Endothelial cell of umbilical vein (primary cell): ENCODE measurements around the gene SP1. TPM values are rescaled to one million over a fixed set of nuclear protein-coding genes. Genes with fewer than 3 reads are reported as not detected.

Experiments used
- BruUV-seq: library from RNA; stranded (reverse); fragments of 400-500 nt; replicated peaks from 2 replicates; lab custom pipeline; 2021; lab: Mats Ljungman, UMichigan
- CTCF ChIA-PET: fragments of 300-600, 350-600 bp; sonication (Branson Sonifier 250); formaldehyde crosslinking; loops from one replicate; lab custom pipeline; 2021; ENCODE audit warnings: antibody characterized with exemption, inconsistent platforms; lab: Charles Lee
- POLR2A ChIA-PET: fragments of 300-600, 350-600 bp; sonication (Branson Sonifier 250); formaldehyde crosslinking; loops from one replicate; lab custom pipeline; 2021; ENCODE audit warnings: antibody characterized with exemption, inconsistent platforms; lab: Charles Lee
- DNase-seq: peaks from one replicate; pipeline ENCODE4 v3.0.0-alpha.2; 2011; ENCODE audit warnings: low read depth, low spot score
- FAIRE-seq: peaks from 2 replicates; lab custom pipeline; 2011; peaks lifted over from hg19 to GRCh38; lab: Jason Lieb, UNC
- H2AFZ ChIP-seq: 2 replicates; pipeline ENCODE4 v1.6.0; 2012; ENCODE audit warnings: low read depth, low read length, control low read depth, inconsistent platforms
- H3K27ac ChIP-seq: 2 replicates; pipeline ENCODE4 v1.5.1; 2011; ENCODE audit warnings: low read depth, mild to moderate bottlenecking, control low read depth, low read length, moderate library complexity; ENCODE audit not compliant: insufficient read depth
- H3K27me3 ChIP-seq, 2 experiments: 2 replicates each; pipeline versions ENCODE4 v1.6.0 to v1.6.1; 2011; ENCODE audit warnings: low read length in 2 of 2, mixed read lengths in 1 of 2; ENCODE audit not compliant: control insufficient read depth in 2 of 2, insufficient read depth in 2 of 2
- H3K36me3 ChIP-seq, 2 experiments: 2 replicates in 1 of 2; 3 replicates in 1 of 2; pipeline ENCODE4 v1.5.1; 2011; ENCODE audit warnings: low read length in 2 of 2, mild to moderate bottlenecking in 1 of 2, moderate library complexity in 1 of 2; ENCODE audit not compliant: control insufficient read depth in 2 of 2, insufficient read depth in 2 of 2; ENCODE audit errors: extremely low read depth in 1 of 2
- H3K4me1 ChIP-seq: 3 replicates; pipeline ENCODE4 v1.5.1; 2011; ENCODE audit warnings: mild to moderate bottlenecking, low read length; ENCODE audit not compliant: control insufficient read depth, insufficient read depth; ENCODE audit errors: extremely low read depth
- H3K4me2 ChIP-seq: 2 replicates; pipeline ENCODE4 v1.6.1; 2011; ENCODE audit warnings: low read length, control low read depth, mixed read lengths; ENCODE audit not compliant: insufficient read depth
- H3K4me3 ChIP-seq, 3 experiments: fragments of 200-600 bp in 1 of 3; sonication (generic), shearing (Covaris generic) in 1 of 3; replicated peaks in 1 of 3; 2 replicates each; pipeline ENCODE4 v1.5.1; 2011 to 2016; ENCODE audit warnings: control low read depth in 3 of 3, low read length in 3 of 3, mild to moderate bottlenecking in 2 of 3, inconsistent platforms in 1 of 3, low read depth in 1 of 3, moderate library complexity in 1 of 3; ENCODE audit not compliant: insufficient read depth in 1 of 3
- H3K79me2 ChIP-seq: 2 replicates; pipeline ENCODE4 v1.6.0; 2012; ENCODE audit warnings: low read length, inconsistent platforms; ENCODE audit not compliant: control insufficient read depth, insufficient read depth
- H3K9ac ChIP-seq: replicated peaks from 2 replicates; pipeline ENCODE3; 2011; ENCODE audit warnings: low read length, control low read depth; ENCODE audit not compliant: insufficient read depth; ENCODE audit errors: extremely low read depth
- H3K9me1 ChIP-seq: replicated peaks from 3 replicates; pipeline ENCODE4 v1.6.0; 2011; ENCODE audit warnings: mild to moderate bottlenecking, low read length; ENCODE audit not compliant: control insufficient read depth, insufficient read depth; ENCODE audit errors: extremely low read depth
- H3K9me3 ChIP-seq: replicated peaks from 2 replicates; pipeline ENCODE4 v1.5.1; 2012; ENCODE audit warnings: low read length, inconsistent platforms; ENCODE audit not compliant: control insufficient read depth, insufficient read depth
- H4K20me1 ChIP-seq: replicated peaks from 2 replicates; pipeline ENCODE3; 2011; ENCODE audit warnings: mild to moderate bottlenecking, low read length; ENCODE audit not compliant: control insufficient read depth, insufficient read depth; ENCODE audit errors: extremely low read depth
- CTCF ChIP-seq, 2 donors: IDR thresholded peaks; 1 replicate in 1 of 2; 2 replicates in 1 of 2; pipeline ENCODE4 v1.5.1; 2011; ENCODE audit warnings: low read length in 2 of 2, mild to moderate bottlenecking in 2 of 2, moderate library complexity in 2 of 2, control low read depth in 1 of 2, inconsistent platforms in 1 of 2, low read depth in 1 of 2; ENCODE audit not compliant: insufficient read depth in 1 of 2; ENCODE audit errors: extremely low read depth in 1 of 2
- EZH2 ChIP-seq: IDR thresholded peaks from 2 replicates; pipeline ENCODE4 v1.6.1; 2012; ENCODE audit warnings: borderline replicate concordance, low read depth, mild to moderate bottlenecking, moderate library complexity, low read length, inconsistent platforms; ENCODE audit not compliant: severe bottlenecking
- FOS ChIP-seq: IDR thresholded peaks from 2 replicates; pipeline ENCODE4 v1.6.1; 2011; ENCODE audit warnings: mild to moderate bottlenecking, low read length, moderate library complexity, borderline replicate concordance; ENCODE audit not compliant: insufficient read depth
- GATA2 ChIP-seq: IDR thresholded peaks from 2 replicates; pipeline ENCODE4 v1.7.0; 2011; ENCODE audit warnings: low read depth, mild to moderate bottlenecking, moderate library complexity, mixed read lengths, low read length; ENCODE audit not compliant: insufficient read length, insufficient read depth
- JUN ChIP-seq: IDR thresholded peaks from 2 replicates; pipeline ENCODE4 v1.6.1; 2011; ENCODE audit warnings: borderline replicate concordance, low read depth; ENCODE audit not compliant: insufficient read length, insufficient read depth
- MAX ChIP-seq: IDR thresholded peaks from 2 replicates; pipeline ENCODE4 v1.6.1; 2011; ENCODE audit not compliant: insufficient read depth, insufficient read length
- MYC ChIP-seq: IDR thresholded peaks from one replicate; pipeline ENCODE4 v1.6.1; 2011; ENCODE audit warnings: mild to moderate bottlenecking, low read depth, low read length
- POLR2A ChIP-seq: IDR thresholded peaks from 2 replicates; pipeline ENCODE4 v1.6.1; 2012; ENCODE audit warnings: low read depth, mild to moderate bottlenecking, control low read depth, low read length
- POLR2AphosphoS5 ChIP-seq: IDR thresholded peaks from 2 replicates; pipeline ENCODE4 v1.6.1; 2012; ENCODE audit warnings: low read depth, mild to moderate bottlenecking, control low read depth, low read length, moderate library complexity; ENCODE audit not compliant: insufficient read depth
- dilution Hi-C: fragments of 300-500 bp; cut with MboI; formaldehyde crosslinking; loops from one replicate; pipeline ENCODE4 v1.15.0; 2019; ENCODE audit warnings: low sequenced_read_pairs; ENCODE audit not compliant: extremely low pct_ligation_motif_present
- intact Hi-C: fragments of 100-400 bp; cut with micrococcal nuclease; formaldehyde crosslinking; loops from one replicate; pipeline ENCODE4 v1.10.0; 2022
- polyA plus RNA-seq, 4 experiments: library from polyadenylated mRNA; depleted of rRNA in 3 of 4; stranded (reverse) in 3 of 4; unstranded in 1 of 4; fragments of >200 nt; gene quantifications; 2 replicates each; pipeline versions ENCODE4 v1.2.1 to v1.2.3, GENCODE V29; 2011 to 2012; ENCODE audit warnings: missing spikeins in 1 of 4
- total RNA-seq: library from RNA; stranded (reverse); gene quantifications from 2 replicates; pipeline ENCODE4 v1.2.3, GENCODE V29; 2021

The SP1 gene
- total and polyA plus RNA-seq, 2 donors (not counting 3 experiments of a cell fraction or from before 2014, with no cell fraction given), result 34.8 to 56.3 TPM

GRCh38 chr12:53430116-53430515, 50.1 kb downstream of the SP1 start:
- Histone ChIP-seq H3K9ac (no peak overlapping the region), H3K36me3 (no peaks in the 10 kb centered on the region), H3K27me3 (no peaks in the 10 kb centered on the region), H3K27ac (no peak overlapping the region), H4K20me1 (no peaks in the 10 kb centered on the region), H3K4me2 (no peak overlapping the region), H2AFZ (no peak overlapping the region), H3K9me3 (no peaks in the 10 kb centered on the region), H3K9me1 (no peaks in the 10 kb centered on the region), H3K4me3 (no peak overlapping the region), H3K79me2 (no peaks in the 10 kb centered on the region), H3K4me1 (no peaks in the 10 kb centered on the region)
- dilution Hi-C loops, result no loop called here
- ChIA-PET POLR2A (no interaction called here), CTCF (interaction anchor here (1.1 to 3.3 kb wide), 3 partner anchors 9 to 78 kb away, joined by 4 to 35 read pairs (median 17); no protein-coding TSS in a partner anchor)
- intact Hi-C loops, result no loop called here
- TF ChIP-seq MYC (no peak), POLR2A (no peak), FOS (no peak), EZH2 (no peak), JUN (no peak), GATA2 (no peak), MAX (no peak)
- no TSS peak for BruUV-seq
- FAIRE-seq (no peak), DNase-seq (no peak)

GRCh38 chr12:53431187-53431586, 51.2 kb downstream of the SP1 start:
- Histone ChIP-seq H3K9me3 (no peaks in the 10 kb centered on the region), H4K20me1 (no peaks in the 10 kb centered on the region), H3K4me1 (no peaks in the 10 kb centered on the region), H3K36me3 (no peaks in the 10 kb centered on the region), H3K79me2 (no peaks in the 10 kb centered on the region), H3K4me2 (no peak overlapping the region), H3K9ac (no peak overlapping the region), H3K4me3 (no peak overlapping the region), H3K27me3 (no peaks in the 10 kb centered on the region), H3K27ac (no peak overlapping the region), H3K9me1 (no peaks in the 10 kb centered on the region), H2AFZ (no peak overlapping the region)
- no peak for DNase-seq
- CTCF ChIA-PET, result interaction anchor here (0.7 to 3.2 kb wide), 5 partner anchors 9 to 110 kb away, joined by 3 to 17 read pairs (median 3); partner anchors contain the start of gene AAAS
- POLR2A ChIA-PET, result no interaction called here
- intact Hi-C loops, result no loop called here
- dilution Hi-C loops, result no loop called here
- TF ChIP-seq POLR2A, result no peak
- TF ChIP-seq CTCF (IDR thresholded peaks at IDR 0.05; ENCODE audit: extremely low read depth in 1 of 2, insufficient read depth in 1 of 2, low read depth in 1 of 2, low read length in 2 of 2), result no peak
- TF ChIP-seq JUN, result no peak
- no peak for TF ChIP-seq FOS
- TF ChIP-seq GATA2, result no peak
- no peak for TF ChIP-seq MAX
- TF ChIP-seq EZH2, result no peak
- no peak for TF ChIP-seq MYC
- TF ChIP-seq POLR2AphosphoS5, result no peak
- no TSS peak for BruUV-seq
- no peak for FAIRE-seq
